SJSA1 (cell line): ENCODE data around the gene RNF38. TPM values are rescaled to one million over a fixed set of nuclear protein-coding genes. Genes with fewer than 3 reads are reported as not detected.
A peak's percentile ranks its signal among the peaks of the same experiment; 100 is the strongest.
"Not testable (repeated sequence)": the region's sequence is repeated elsewhere in the genome, so short reads cannot be mapped to it uniquely, and the experiment has no call there.

Experiments used
- DNase-seq, 2 experiments: peaks; one replicate each; pipeline ENCODE4 v3.0.0-alpha.2; 2015 to 2020; ENCODE audit warnings: low spot score in 2 of 2, low read depth in 1 of 2
- H3K27ac ChIP-seq: fragments of 250-450 bp; sonication (Bioruptor Pico); 2 replicates; pipeline ENCODE4 v1.5.1; 2020; ENCODE audit warnings: mild to moderate bottlenecking, moderate library complexity
- H3K27me3 ChIP-seq: fragments of 250-450 bp; sonication (Bioruptor Pico); replicated peaks from 2 replicates; pipeline ENCODE4 v1.5.1; 2020; ENCODE audit warnings: mild to moderate bottlenecking, moderate library complexity
- H3K36me3 ChIP-seq: fragments of 250-450 bp; sonication (Bioruptor Pico); 2 replicates; pipeline ENCODE4 v1.5.1; 2020; ENCODE audit warnings: mild to moderate bottlenecking
- H3K4me1 ChIP-seq: fragments of 250-450 bp; sonication (Bioruptor Pico); replicated peaks from 2 replicates; pipeline ENCODE4 v1.6.1; 2021; ENCODE audit warnings: mild to moderate bottlenecking
- H3K4me3 ChIP-seq: fragments of 250-450 bp; sonication (Bioruptor Pico); 2 replicates; pipeline ENCODE4 v1.5.1; 2020; ENCODE audit warnings: mild to moderate bottlenecking
- H3K9me3 ChIP-seq: fragments of 250-450 bp; sonication (Bioruptor Pico); replicated peaks from 2 replicates; pipeline ENCODE4 v1.5.1; 2020; ENCODE audit warnings: mild to moderate bottlenecking
- total RNA-seq: library from RNA; depleted of rRNA; stranded (reverse); fragments of >200 nt; shearing (Covaris generic); gene quantifications from 2 replicates; pipeline ENCODE4 v1.2.3, GENCODE V29; 2014

The RNF38 gene
- total RNA-seq, 1 experiment from 2014 or later = 8.8 TPM

GRCh38 chr9:36426348-36426747, 26.3 kb upstream of the RNF38 start:
- Histone ChIP-seq H3K4me1 (no peaks in the 10 kb centered on the region), H3K36me3 (no peaks in the 10 kb centered on the region), H3K4me3 (no peak overlapping the region), H3K27ac (no peak overlapping the region), H3K9me3 (no peaks in the 10 kb centered on the region), H3K27me3 (no peaks in the 10 kb centered on the region)
- no peak for DNase-seq

- no peak for DNase-seq
- no peak overlapping the region for H3K4me3 ChIP-seq
- no peak overlapping the region for H3K27ac ChIP-seq
- H3K36me3 ChIP-seq = no peaks in the 10 kb centered on the region
- H3K27me3 ChIP-seq = no peaks in the 10 kb centered on the region
- H3K9me3 ChIP-seq = no peaks in the 10 kb centered on the region
- H3K4me1 ChIP-seq = peaks cover 8% of the 10 kb centered on the region; the same call in 1 of the 2 replicates
These were observed 24.4 kb upstream of the RNF38 start for GRCh38 chr9:36424289-36425055.

GRCh38 chr9:36423206-36423605, 23.1 kb upstream of the RNF38 start:
- no peaks in the 10 kb centered on the region for H3K27me3 ChIP-seq
- no peak for DNase-seq
- H3K4me1 ChIP-seq = peaks cover 9% of the 10 kb centered on the region; the same call in 1 of the 2 replicates
- H3K27ac ChIP-seq = no peak overlapping the region
- H3K4me3 ChIP-seq = no peak overlapping the region
- H3K9me3 ChIP-seq = no peaks in the 10 kb centered on the region
- H3K36me3 ChIP-seq = no peaks in the 10 kb centered on the region

GRCh38 chr9:36416890-36417289, 16.8 kb upstream of the RNF38 start:
- Histone ChIP-seq H3K4me3 (no peak overlapping the region), H3K4me1 (peaks cover 9% of the 10 kb centered on the region; the same call in 1 of the 2 replicates), H3K9me3 (no peaks in the 10 kb centered on the region), H3K36me3 (no peaks in the 10 kb centered on the region), H3K27ac (no peak overlapping the region), H3K27me3 (no peaks in the 10 kb centered on the region)
- no peak for DNase-seq

- DNase-seq = no peak
- Histone ChIP-seq H3K36me3 (no peaks in the 10 kb centered on the region), H3K4me1 (peaks cover 9% of the 10 kb centered on the region; the same call in 1 of the 2 replicates)
These were observed 15.9 kb upstream of the RNF38 start for GRCh38 chr9:36415822-36416525.

GRCh38 chr9:36411410-36411809, 11.3 kb upstream of the RNF38 start:
- not testable (repeated sequence) for H3K4me3 ChIP-seq, H3K9me3 ChIP-seq, H3K27me3 ChIP-seq, H3K36me3 ChIP-seq, H3K4me1 ChIP-seq, DNase-seq, H3K27ac ChIP-seq

More at GRCh38 chr9:36415822-36416525, 15.9 kb upstream of the RNF38 start:
- H3K27me3 ChIP-seq = no peaks in the 10 kb centered on the region
- H3K27ac ChIP-seq = no peak overlapping the region
- H3K4me3 ChIP-seq = no peak overlapping the region
- no peaks in the 10 kb centered on the region for H3K9me3 ChIP-seq

- H3K27me3 ChIP-seq, H3K27ac ChIP-seq, H3K9me3 ChIP-seq, H3K4me3 ChIP-seq, H3K36me3 ChIP-seq, DNase-seq, H3K4me1 ChIP-seq: not testable (repeated sequence)
These were observed 9.0 kb upstream of the RNF38 start for GRCh38 chr9:36409076-36409475.

GRCh38 chr9:36407122-36407723, 7.2 kb upstream of the RNF38 start:
- Histone ChIP-seq H3K27me3 (no peaks in the 10 kb centered on the region), H3K27ac (no peak overlapping the region), H3K9me3 (no peaks in the 10 kb centered on the region), H3K4me3 (no peak overlapping the region), H3K4me1 (no peaks in the 10 kb centered on the region), H3K36me3 (no peaks in the 10 kb centered on the region)
- DNase-seq = peak in 1 of 2 experiments; percentile 31

GRCh38 chr9:36402536-36402935, 2.5 kb upstream of the RNF38 start:
- Histone ChIP-seq H3K27me3 (no peaks in the 10 kb centered on the region), H3K36me3 (peaks cover 4% of the 10 kb centered on the region), H3K4me3 (no peak overlapping the region), H3K27ac (no peak overlapping the region), H3K4me1 (peaks cover 8% of the 10 kb centered on the region), H3K9me3 (no peaks in the 10 kb centered on the region)
- DNase-seq = no peak

- Histone ChIP-seq H3K27me3 (no peaks in the 10 kb centered on the region), H3K9me3 (no peaks in the 10 kb centered on the region), H3K4me1 (peaks cover 8% of the 10 kb centered on the region), H3K36me3 (peaks cover 4% of the 10 kb centered on the region), H3K27ac (no peak overlapping the region), H3K4me3 (no peak overlapping the region)
- no peak for DNase-seq
These were observed 1.9 kb upstream of the RNF38 start for GRCh38 chr9:36401897-36402480.

- Histone ChIP-seq H3K27me3 (no peaks in the 10 kb centered on the region), H3K9me3 (no peaks in the 10 kb centered on the region), H3K36me3 (peaks cover 4% of the 10 kb centered on the region), H3K27ac (no peak overlapping the region), H3K4me1 (peaks cover 8% of the 10 kb centered on the region), H3K4me3 (peak overlapping the region; percentile 88)
- DNase-seq = peak in 1 of 2 experiments; percentile 5
These were observed 1.2 kb upstream of the RNF38 start for GRCh38 chr9:36401164-36401740.

GRCh38 chr9:36400332-36401163, 479 bp upstream of the RNF38 start:
- Histone ChIP-seq H3K4me3 (peak overlapping the region; percentile 88), H3K27me3 (no peaks in the 10 kb centered on the region), H3K36me3 (peaks cover 4% of the 10 kb centered on the region), H3K27ac (peak overlapping the region; percentile 74), H3K4me1 (peaks cover 8% of the 10 kb centered on the region), H3K9me3 (no peaks in the 10 kb centered on the region)
- DNase-seq = peak; percentile 71 to 75

- H3K27ac ChIP-seq = no peak overlapping the region
- peak in 1 of 2 experiments; percentile 6 for DNase-seq
- peaks cover 8% of the 10 kb centered on the region for H3K4me1 ChIP-seq
- H3K9me3 ChIP-seq = no peaks in the 10 kb centered on the region
- H3K4me3 ChIP-seq = no peak overlapping the region
- no peaks in the 10 kb centered on the region for H3K27me3 ChIP-seq
- H3K36me3 ChIP-seq = peaks cover 4% of the 10 kb centered on the region
These were observed 1.3 kb downstream of the RNF38 start for GRCh38 chr9:36398745-36399144.
